Thoracic aorta (tissue), 2 donors: Measurements from ENCODE around the gene TTC39C. TPM values are rescaled to one million over a fixed set of nuclear protein-coding genes. Genes with fewer than 3 reads are reported as not detected.

Experiments
- ATAC-seq: fragments of 150-250 bp; one replicate; pipeline ENCODE4 v1.8.0; 2017; ENCODE audit warnings: low read depth; ENCODE audit not compliant: insufficient number of reproducible peaks, low FRiP score
- DNase-seq: peaks from one replicate; pipeline ENCODE4 v3.0.0-alpha.2; 2020; ENCODE audit warnings: low spot score
- H3K27ac ChIP-seq, 2 donors: fragments of 200-600 bp; sonication (generic); 1 replicate in 1 of 2; 2 replicates in 1 of 2; pipeline ENCODE4 v1.5.1; 2016; ENCODE audit warnings: mild to moderate bottlenecking in 2 of 2, moderate library complexity in 2 of 2
- H3K27me3 ChIP-seq: fragments of 200-600 bp; sonication (generic); replicated peaks from 2 replicates; pipeline ENCODE4 v1.6.0; 2016; ENCODE audit warnings: mild to moderate bottlenecking; ENCODE audit not compliant: insufficient read depth
- H3K36me3 ChIP-seq: fragments of 200-600 bp; sonication (generic); one replicate; pipeline ENCODE4 v1.5.1; 2016
- H3K4me1 ChIP-seq, 2 donors: fragments of 200-600 bp; sonication (generic); 1 replicate in 1 of 2; 2 replicates in 1 of 2; pipeline versions ENCODE4 v1.5.1 to v1.6.0; 2016; ENCODE audit warnings: low read depth in 2 of 2, mild to moderate bottlenecking in 1 of 2; ENCODE audit not compliant: control insufficient read depth in 1 of 2
- H3K4me3 ChIP-seq: fragments of 200-600 bp; sonication (generic); 2 replicates; pipeline ENCODE4 v1.5.1; 2016; ENCODE audit warnings: mild to moderate bottlenecking
- H3K9me3 ChIP-seq: fragments of 200-600 bp; sonication (generic); 2 replicates; pipeline ENCODE4 v1.5.1; 2016
- total RNA-seq, 2 donors: library from RNA; depleted of rRNA; stranded (reverse); fragments of >200 nt; gene quantifications; one replicate each; pipeline versions ENCODE4 v1.1.0 to v1.2.3, GENCODE V29; 2016
- TF ChIP-seq, protein P1 (sequence below): fragments of 200-600 bp; sonication (generic); IDR thresholded peaks from one replicate; pipeline ENCODE4 v1.5.1; 2019; ENCODE audit warnings: antibody characterized with exemption

TTC39C gene
- total RNA-seq, 2 donors from 2014 or later: 13.5 to 23.4 TPM

DNA sequence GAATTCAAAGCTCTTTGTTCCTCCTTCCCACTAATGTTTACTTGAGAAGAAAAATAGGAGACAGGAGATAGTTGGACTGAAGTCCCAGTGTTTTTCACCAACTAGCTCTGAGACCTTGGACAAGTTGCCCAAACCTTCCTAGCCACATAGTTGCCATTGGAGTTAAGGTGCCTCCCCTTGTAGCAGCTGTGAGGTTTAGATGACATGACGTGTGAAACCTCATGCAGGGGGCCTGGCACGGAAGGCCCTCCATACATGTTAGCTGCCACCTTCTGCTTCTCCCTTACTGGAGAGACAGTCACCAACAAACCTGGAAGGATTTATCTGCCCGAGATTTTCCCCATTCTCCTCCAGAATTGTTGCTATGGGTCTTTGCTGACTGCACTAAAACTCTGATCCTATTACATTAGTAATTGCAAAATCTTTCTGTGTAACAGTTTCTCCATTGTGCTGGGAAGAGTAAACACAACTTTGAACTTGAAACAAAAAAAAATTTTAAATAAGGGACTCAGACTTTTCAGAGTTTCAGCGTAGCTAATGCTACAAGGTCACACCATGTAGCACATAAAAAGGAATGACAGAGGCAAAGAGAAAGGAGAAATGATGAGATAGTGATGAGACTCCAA lies 100.5 kb downstream of the TTC39C start:
- Histone ChIP-seq H3K4me1 (no peaks in the 10 kb centered on the region), H3K27me3 (no peaks in the 10 kb centered on the region), H3K36me3 (no peaks in the 10 kb centered on the region), H3K9me3 (no peaks in the 10 kb centered on the region), H3K4me3 (no peak overlapping the region), H3K27ac (no peak overlapping the region)
- ATAC-seq: no peak
- TF ChIP-seq, protein P1, sequence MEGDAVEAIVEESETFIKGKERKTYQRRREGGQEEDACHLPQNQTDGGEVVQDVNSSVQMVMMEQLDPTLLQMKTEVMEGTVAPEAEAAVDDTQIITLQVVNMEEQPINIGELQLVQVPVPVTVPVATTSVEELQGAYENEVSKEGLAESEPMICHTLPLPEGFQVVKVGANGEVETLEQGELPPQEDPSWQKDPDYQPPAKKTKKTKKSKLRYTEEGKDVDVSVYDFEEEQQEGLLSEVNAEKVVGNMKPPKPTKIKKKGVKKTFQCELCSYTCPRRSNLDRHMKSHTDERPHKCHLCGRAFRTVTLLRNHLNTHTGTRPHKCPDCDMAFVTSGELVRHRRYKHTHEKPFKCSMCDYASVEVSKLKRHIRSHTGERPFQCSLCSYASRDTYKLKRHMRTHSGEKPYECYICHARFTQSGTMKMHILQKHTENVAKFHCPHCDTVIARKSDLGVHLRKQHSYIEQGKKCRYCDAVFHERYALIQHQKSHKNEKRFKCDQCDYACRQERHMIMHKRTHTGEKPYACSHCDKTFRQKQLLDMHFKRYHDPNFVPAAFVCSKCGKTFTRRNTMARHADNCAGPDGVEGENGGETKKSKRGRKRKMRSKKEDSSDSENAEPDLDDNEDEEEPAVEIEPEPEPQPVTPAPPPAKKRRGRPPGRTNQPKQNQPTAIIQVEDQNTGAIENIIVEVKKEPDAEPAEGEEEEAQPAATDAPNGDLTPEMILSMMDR: no peak
- DNase-seq: no peak

DNA sequence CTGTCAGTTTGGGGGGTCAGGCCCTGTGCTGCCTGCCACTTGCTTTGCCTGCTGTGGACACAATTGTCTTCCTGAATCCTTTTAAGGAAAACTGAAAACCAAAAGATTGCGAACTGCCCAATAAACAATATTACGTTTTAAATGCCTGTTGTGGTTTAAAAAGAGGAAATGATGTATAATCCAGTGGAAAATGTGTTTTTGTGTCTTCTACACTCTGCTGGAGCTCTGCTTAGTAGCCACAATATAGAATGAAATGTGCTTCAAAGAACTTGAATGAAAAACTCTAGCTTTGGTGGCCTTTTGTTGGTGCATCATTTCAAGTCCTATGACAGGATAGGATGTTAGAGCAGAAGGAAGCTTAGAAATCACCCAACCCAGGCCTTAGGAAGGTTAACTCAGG lies 101.1 kb downstream of the TTC39C start:
- ATAC-seq (no peak), DNase-seq (no peak)
- Histone ChIP-seq H3K27me3 (no peaks in the 10 kb centered on the region), H3K4me3 (no peak overlapping the region), H3K36me3 (no peaks in the 10 kb centered on the region), H3K4me1 (no peaks in the 10 kb centered on the region), H3K9me3 (no peaks in the 10 kb centered on the region), H3K27ac (no peak overlapping the region)
- TF ChIP-seq, protein P1: no peak

DNA sequence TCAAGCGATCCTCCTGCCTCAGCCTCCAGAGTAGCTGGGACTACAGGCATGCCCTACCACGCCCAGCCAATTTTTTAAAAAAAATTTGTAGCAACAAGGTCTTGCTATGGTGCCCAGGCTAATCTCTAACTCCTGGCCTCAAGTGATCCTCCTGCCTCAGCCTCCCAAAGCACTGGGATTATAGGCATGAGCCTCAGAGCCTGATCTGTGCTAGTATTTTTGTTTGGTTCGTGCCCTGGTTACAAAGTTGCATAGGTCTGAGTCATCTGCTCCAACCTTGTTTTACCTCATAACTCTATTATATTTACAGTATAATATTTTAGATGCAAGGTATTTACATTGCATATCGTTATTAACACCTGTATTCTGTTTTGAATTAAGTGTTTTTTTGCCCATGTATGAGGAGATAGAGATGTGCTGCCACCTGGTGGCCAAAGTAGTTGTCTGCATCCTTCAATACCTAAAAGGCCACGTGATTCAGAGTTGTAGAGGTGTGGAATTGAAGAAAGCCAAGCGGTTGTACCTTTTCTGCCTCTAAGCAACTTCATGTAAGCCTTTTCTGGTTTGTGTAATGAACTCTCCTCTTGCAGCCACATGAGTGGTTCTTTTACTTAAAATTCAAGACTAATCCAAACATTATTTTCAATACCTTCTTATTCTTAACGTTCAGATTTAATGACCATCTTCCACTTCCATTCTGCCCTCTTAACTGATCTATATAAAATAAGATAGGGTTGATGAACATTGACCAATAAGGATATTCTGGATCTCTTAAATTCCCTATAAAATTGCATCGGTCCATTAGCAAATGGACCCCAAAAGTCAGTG lies 104.4 kb downstream of the TTC39C start:
- ATAC-seq (no peak), DNase-seq (peak; percentile 19)
- H3K36me3 ChIP-seq: no peaks in the 10 kb centered on the region
- no peaks in the 10 kb centered on the region for H3K27me3 ChIP-seq
- H3K4me1 ChIP-seq: no peaks in the 10 kb centered on the region
- H3K4me3 ChIP-seq: no peak overlapping the region
- TF ChIP-seq, protein P1: peak; percentile 87
- H3K27ac ChIP-seq: no peak overlapping the region
- no peaks in the 10 kb centered on the region for H3K9me3 ChIP-seq

- H3K36me3 ChIP-seq: no peaks in the 10 kb centered on the region
- no peak overlapping the region for H3K4me3 ChIP-seq
- no peaks in the 10 kb centered on the region for H3K9me3 ChIP-seq
- no peak for ATAC-seq
- TF ChIP-seq, protein P1: no peak
- DNase-seq: no peak
- no peak overlapping the region for H3K27ac ChIP-seq
- H3K4me1 ChIP-seq: peaks cover 0 to under 1% of the 10 kb centered on the region in 2 donors
- H3K27me3 ChIP-seq: no peaks in the 10 kb centered on the region
Observed at GRCh38 chr18:24120676-24121075, 106.1 kb downstream of the TTC39C start.

DNA sequence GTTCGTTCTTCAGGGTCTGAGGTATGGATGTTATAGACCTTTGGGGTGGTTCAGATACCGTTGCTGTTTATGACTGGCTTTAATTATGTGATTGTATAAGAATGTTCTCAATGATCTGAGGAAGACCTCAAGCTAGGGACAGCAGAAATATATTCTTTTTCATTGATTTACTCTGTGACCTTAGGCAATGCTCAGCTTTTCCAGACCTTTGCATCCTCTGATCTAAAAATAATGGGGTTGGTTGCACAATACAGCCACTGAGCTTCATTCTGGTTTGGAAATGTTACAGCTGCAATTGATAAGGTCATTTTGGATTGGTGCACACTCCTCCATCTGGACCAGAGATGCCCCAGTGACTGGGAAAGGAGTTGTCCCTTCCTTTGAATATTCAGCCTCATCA lies 107.1 kb downstream of the TTC39C start:
- Histone ChIP-seq H3K36me3 (no peaks in the 10 kb centered on the region), H3K4me3 (no peak overlapping the region), H3K9me3 (no peaks in the 10 kb centered on the region), H3K4me1 (peaks cover 0 to 4% of the 10 kb centered on the region in 2 donors), H3K27ac (no peak overlapping the region), H3K27me3 (no peaks in the 10 kb centered on the region)
- no peak for DNase-seq
- TF ChIP-seq, protein P1: no peak
- no peak for ATAC-seq
